LNCAP (cell line): ENCODE data around the gene B4GALNT3.

Source experiments
- CTCF ChIP-seq: fragments of 450-650 bp; IDR thresholded peaks from 2 replicates; pipeline ENCODE4 v1.5.1; 2017; ENCODE audit warnings: mild to moderate bottlenecking

B4GALNT3 gene

GRCh38 chr12:583251-583869 lies 123.6 kb downstream of the B4GALNT3 start:
- no peak for TF ChIP-seq CTCF

DNA sequence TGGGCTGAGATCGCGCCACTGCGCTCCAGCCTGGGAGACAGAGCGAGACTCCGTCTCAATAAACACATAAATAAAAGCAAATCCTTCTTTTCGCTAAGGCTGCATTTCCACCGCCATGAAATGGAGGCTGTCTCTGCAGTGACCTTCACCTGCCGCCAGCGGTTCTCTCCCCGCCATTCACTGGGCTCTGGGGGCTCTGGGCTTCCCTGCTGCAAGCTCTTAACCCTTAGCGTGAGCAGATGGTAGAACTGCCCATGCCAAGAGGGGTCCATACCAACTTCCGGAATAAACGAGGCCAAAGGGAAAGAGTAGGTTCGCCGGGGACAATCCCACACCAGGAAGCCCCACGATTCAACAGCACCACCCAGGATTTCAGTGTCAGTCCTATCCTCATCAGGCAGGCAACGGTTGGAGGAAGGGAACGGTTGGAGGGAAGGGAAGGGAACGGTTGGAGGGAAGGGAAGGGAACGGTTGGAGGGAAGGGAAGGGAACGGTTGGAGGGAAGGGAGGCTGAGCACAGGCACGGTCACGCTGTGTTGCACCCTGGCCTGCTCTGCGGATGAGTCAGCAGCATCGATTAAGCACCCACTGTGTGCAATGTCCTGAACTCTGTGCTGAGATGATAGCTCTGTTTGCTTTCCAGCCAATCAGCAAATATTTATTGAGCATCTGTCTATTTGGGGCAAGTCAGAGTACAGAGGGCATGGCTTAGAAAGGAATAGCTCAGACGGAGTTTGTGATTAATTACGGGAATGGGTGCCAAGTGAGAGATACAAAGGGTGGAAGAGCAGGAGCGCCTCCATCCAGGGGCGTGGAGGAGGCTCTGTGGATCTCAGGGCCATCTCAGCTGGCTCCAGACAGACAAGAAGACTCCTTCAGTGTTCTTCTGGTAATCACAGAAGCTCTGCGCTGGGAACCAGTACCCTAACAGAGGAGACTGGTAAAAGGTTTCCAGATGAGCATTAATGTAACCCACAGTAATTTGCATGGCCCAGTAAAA lies 125.6 kb downstream of the B4GALNT3 start:
- TF ChIP-seq CTCF = no peak

- TF ChIP-seq CTCF = no peak
Observed at GRCh38 chr12:586318-587071, 126.8 kb downstream of the B4GALNT3 start.

DNA sequence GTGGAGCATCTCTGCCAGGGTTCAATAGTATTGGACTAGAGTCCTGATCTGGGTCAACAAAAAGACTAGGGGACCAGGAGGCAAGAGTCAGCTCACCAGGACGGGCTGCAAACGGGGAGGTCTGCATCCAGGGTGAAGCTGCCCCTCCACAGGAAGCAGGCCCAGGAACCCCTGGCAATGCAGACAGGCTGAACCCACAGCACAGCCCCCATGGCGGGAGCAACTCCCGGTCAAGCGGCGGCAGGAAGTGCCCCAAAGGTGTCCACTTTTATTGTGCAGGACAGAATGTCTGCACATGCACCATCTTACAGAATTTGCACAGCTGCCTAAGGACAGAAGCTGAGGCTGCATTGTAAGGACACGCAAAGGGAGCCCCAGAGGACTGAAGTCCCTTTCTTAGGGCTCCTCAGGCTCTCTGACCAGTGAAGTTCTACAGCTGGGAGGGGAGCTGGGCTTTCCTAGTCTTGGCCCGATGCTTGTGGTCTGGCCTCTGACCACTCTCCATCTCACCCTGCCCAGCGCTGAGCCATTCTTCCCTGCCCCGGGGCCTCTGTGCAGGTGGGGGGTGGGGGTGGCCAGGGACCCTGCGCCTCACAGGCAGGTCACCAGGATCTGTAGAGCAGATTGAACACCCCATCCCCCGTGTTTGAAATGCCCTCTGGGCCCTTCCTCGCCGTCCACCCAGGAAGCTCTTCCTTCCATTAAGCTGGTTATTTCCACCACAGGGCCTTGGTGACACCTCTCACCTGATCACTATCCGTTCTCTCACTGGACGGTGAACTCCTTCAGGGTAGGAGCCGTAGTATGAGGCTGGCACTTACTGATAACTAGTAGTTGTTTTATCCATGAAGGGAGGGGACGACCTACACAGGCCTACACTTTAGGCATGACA lies 127.6 kb downstream of the B4GALNT3 start:
- no peak for TF ChIP-seq CTCF

DNA sequence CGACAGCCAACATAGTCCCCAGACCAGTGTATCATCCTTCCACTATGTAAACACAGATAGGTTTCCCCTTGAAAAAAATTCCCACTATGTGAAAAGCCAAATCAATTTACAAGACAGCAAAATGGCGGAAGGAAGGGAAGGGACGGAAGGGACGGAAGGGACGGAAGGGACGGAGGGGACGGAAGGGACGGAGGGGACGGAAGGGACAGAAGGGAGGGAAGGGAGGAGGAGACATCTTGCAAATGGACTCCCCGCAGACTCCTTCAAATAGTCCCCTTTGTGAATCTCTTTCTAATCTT lies 128.2 kb downstream of the B4GALNT3 start:
- no peak for TF ChIP-seq CTCF

GRCh38 chr12:588646-589045 lies 128.9 kb downstream of the B4GALNT3 start:
- TF ChIP-seq CTCF = no peak
